Measurements from ENCODE around the gene MTCH1. TPM values are rescaled to one million over a fixed set of nuclear protein-coding genes. Genes with fewer than 3 reads are reported as not detected.

Gene MTCH1
- total and polyA plus RNA-seq, 2 experiments from 2014 or later, result 108 to 271 TPM

DNA sequence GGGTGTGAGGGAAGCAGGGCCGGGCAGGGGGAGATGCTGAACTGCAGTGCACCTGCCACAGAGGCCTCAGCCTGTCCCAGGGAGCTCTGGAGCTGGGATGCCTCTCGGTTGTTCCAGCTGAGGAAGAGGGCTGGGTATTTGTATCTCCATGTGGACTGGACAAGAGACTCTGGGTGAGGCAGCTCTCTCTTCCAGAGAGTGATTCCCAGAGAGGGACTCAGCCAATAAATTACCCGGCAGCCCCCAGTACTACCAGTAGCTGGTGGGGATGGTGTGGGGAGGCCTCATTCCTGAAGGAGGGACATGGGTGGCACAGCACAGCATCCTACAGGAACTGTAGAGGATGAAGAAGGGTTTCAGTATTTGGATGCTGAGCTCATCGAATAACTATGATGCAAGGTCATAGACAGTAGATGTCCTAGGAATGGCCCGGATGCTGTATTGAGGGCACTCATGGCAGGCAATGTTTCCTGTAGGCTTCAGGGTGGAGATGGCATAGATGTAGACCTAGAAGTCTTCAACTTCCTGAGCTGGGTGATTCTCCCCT is 20.9 kb upstream of the MTCH1 start:
- no peaks in the 10 kb centered on the region for H3K9me3 Mint-ChIP-seq
- H3K36me3 Mint-ChIP-seq (ENCODE audit: low read depth), result no peaks in the 10 kb centered on the region
- ATAC-seq (no peak), DNase-seq (ENCODE audit: low spot score) (no peak)
- Histone ChIP-seq H3K9me2 (ENCODE audit: insufficient read depth) (no peaks in the 10 kb centered on the region), H3K79me2 (replicated peaks; ENCODE audit: insufficient read depth) (no peaks in the 10 kb centered on the region), H3K36me3 (ENCODE audit: insufficient read depth) (no peaks in the 10 kb centered on the region), H4K20me1 (replicated peaks; ENCODE audit: insufficient read depth) (no peaks in the 10 kb centered on the region), H2AFZ (no peak overlapping the region), H3K4me1 (ENCODE audit: insufficient read depth) (no peaks in the 10 kb centered on the region), H3K27ac (ENCODE audit: low read depth) (no peak overlapping the region), H3F3A (replicated peaks; ENCODE audit: low read depth) (no peaks in the 10 kb centered on the region), H3K4me2 (no peak overlapping the region), H3K27me3 (ENCODE audit: insufficient read depth) (no peaks in the 10 kb centered on the region), H3K4me3 (no peak overlapping the region)
- no peaks in the 10 kb centered on the region for H3K4me1 Mint-ChIP-seq
- TF ChIP-seq JUNB (IDR thresholded peaks at IDR 0.05; ENCODE audit: unreplicated experiment), result no peak
- TF ChIP-seq, protein P1, sequence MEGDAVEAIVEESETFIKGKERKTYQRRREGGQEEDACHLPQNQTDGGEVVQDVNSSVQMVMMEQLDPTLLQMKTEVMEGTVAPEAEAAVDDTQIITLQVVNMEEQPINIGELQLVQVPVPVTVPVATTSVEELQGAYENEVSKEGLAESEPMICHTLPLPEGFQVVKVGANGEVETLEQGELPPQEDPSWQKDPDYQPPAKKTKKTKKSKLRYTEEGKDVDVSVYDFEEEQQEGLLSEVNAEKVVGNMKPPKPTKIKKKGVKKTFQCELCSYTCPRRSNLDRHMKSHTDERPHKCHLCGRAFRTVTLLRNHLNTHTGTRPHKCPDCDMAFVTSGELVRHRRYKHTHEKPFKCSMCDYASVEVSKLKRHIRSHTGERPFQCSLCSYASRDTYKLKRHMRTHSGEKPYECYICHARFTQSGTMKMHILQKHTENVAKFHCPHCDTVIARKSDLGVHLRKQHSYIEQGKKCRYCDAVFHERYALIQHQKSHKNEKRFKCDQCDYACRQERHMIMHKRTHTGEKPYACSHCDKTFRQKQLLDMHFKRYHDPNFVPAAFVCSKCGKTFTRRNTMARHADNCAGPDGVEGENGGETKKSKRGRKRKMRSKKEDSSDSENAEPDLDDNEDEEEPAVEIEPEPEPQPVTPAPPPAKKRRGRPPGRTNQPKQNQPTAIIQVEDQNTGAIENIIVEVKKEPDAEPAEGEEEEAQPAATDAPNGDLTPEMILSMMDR (conservative IDR thresholded peaks at IDR 0.05; ENCODE audit: low read depth in 2 of 2), result no peak
- TF ChIP-seq ZNF114 (CRISPR knock-in tag; IDR thresholded peaks at IDR 0.05), result no peak
- no peak for TF ChIP-seq EZH2phosphoT487 (IDR thresholded peaks at IDR 0.05; ENCODE audit: unreplicated experiment)
- TF ChIP-seq EZH2 (IDR thresholded peaks at IDR 0.05; ENCODE audit: low read depth, unreplicated experiment), result no peak
- no peak for TF ChIP-seq ETS1 (IDR thresholded peaks at IDR 0.05)
- TF ChIP-seq CREB1 (CRISPR knock-in tag; IDR thresholded peaks at IDR 0.05; ENCODE audit: low read depth), result no peak
- no peak for TF ChIP-seq ZNF331 (CRISPR knock-in tag; IDR thresholded peaks at IDR 0.05; ENCODE audit: low read depth)
- TF ChIP-seq STAT1 (IDR thresholded peaks at IDR 0.05; ENCODE audit: unreplicated experiment), result no peak
- no peak for TF ChIP-seq ZNF462 (CRISPR knock-in tag; IDR thresholded peaks at IDR 0.05)
- TF ChIP-seq POLR2AphosphoS5 (IDR thresholded peaks at IDR 0.05; ENCODE audit: low read depth), result no peak
- TF ChIP-seq REST (IDR thresholded peaks at IDR 0.05; ENCODE audit: unreplicated experiment), result no peak
- TF ChIP-seq NANOG (IDR thresholded peaks at IDR 0.05; ENCODE audit: borderline replicate concordance), result no peak
- H3K27me3 Mint-ChIP-seq (ENCODE audit: insufficient read depth, low read depth, poor library complexity), result peaks cover 14% of the 10 kb centered on the region
- no peak overlapping the region for H3K4me3 Mint-ChIP-seq
- H3K27ac Mint-ChIP-seq, result no peak overlapping the region
